Nephron progenitor cell (in vitro differentiated cells): ENCODE data around the gene NR1I2.

ENCODE experiments used
- DNase-seq: peaks from one replicate; pipeline ENCODE4 v3.0.0; 2021
- H3K27ac Mint-ChIP-seq: 2 replicates; pipeline ENCODE4 v1.8.0; 2021; ENCODE audit warnings: mild to moderate bottlenecking, moderate library complexity, mixed read lengths
- H3K27me3 Mint-ChIP-seq: 2 replicates; pipeline ENCODE4 v1.8.0; 2021; ENCODE audit warnings: mild to moderate bottlenecking, low read depth, mixed read lengths; ENCODE audit not compliant: poor library complexity
- H3K36me3 Mint-ChIP-seq: 2 replicates; pipeline ENCODE4 v1.8.0; 2021; ENCODE audit warnings: low read depth, mixed read lengths
- H3K4me1 Mint-ChIP-seq: 2 replicates; pipeline ENCODE4 v1.8.0; 2021; ENCODE audit warnings: mixed read lengths
- H3K4me3 Mint-ChIP-seq: 2 replicates; pipeline ENCODE4 v1.8.0; 2021; ENCODE audit warnings: mild to moderate bottlenecking, moderate library complexity, mixed read lengths
- H3K9me3 Mint-ChIP-seq: 2 replicates; pipeline ENCODE4 v1.8.0; 2021; ENCODE audit warnings: mild to moderate bottlenecking, moderate library complexity, mixed read lengths
- CTCF ChIP-seq: fragments of 200-600 bp; sonication (generic); IDR thresholded peaks from 2 replicates; pipeline ENCODE4 v1.5.0; 2021; ENCODE audit warnings: antibody characterized with exemption

The NR1I2 gene

GRCh38 chr3:119792270-119792669 is 10.4 kb downstream of the NR1I2 start:
- H3K4me1 Mint-ChIP-seq = peaks cover 25% of the 10 kb centered on the region
- no peak for DNase-seq
- peaks cover 4% of the 10 kb centered on the region for H3K9me3 Mint-ChIP-seq
- TF ChIP-seq CTCF = no peak
- H3K27ac Mint-ChIP-seq = no peak overlapping the region
- H3K27me3 Mint-ChIP-seq = peaks cover 10% of the 10 kb centered on the region
- H3K4me3 Mint-ChIP-seq = no peak overlapping the region
- no peaks in the 10 kb centered on the region for H3K36me3 Mint-ChIP-seq

GRCh38 chr3:119794401-119794800 is 12.5 kb downstream of the NR1I2 start:
- H3K4me3 Mint-ChIP-seq = no peak overlapping the region
- H3K27me3 Mint-ChIP-seq = peaks cover 10% of the 10 kb centered on the region
- TF ChIP-seq CTCF = no peak
- no peaks in the 10 kb centered on the region for H3K36me3 Mint-ChIP-seq
- no peak overlapping the region for H3K27ac Mint-ChIP-seq
- DNase-seq = no peak
- H3K4me1 Mint-ChIP-seq = peaks cover 25% of the 10 kb centered on the region
- H3K9me3 Mint-ChIP-seq = peaks cover 4% of the 10 kb centered on the region

- Mint-ChIP-seq H3K9me3 (peaks cover 1% of the 10 kb centered on the region), H3K27me3 (peaks cover 8% of the 10 kb centered on the region)
Measured at GRCh38 chr3:119794971-119795612, 13.2 kb downstream of the NR1I2 start.

GRCh38 chr3:119795849-119796248 is 13.9 kb downstream of the NR1I2 start:
- H3K36me3 Mint-ChIP-seq = no peaks in the 10 kb centered on the region
- DNase-seq = no peak
- no peak overlapping the region for H3K27ac Mint-ChIP-seq
- H3K27me3 Mint-ChIP-seq = peaks cover 9% of the 10 kb centered on the region
- H3K9me3 Mint-ChIP-seq = no peaks in the 10 kb centered on the region
- no peak overlapping the region for H3K4me3 Mint-ChIP-seq
- H3K4me1 Mint-ChIP-seq = peaks cover 25% of the 10 kb centered on the region
- TF ChIP-seq CTCF = no peak

More at GRCh38 chr3:119794971-119795612, 13.2 kb downstream of the NR1I2 start:
- no peak overlapping the region for H3K27ac Mint-ChIP-seq
- no peak for TF ChIP-seq CTCF
- peaks cover 25% of the 10 kb centered on the region for H3K4me1 Mint-ChIP-seq
- DNase-seq = peak; percentile 12
- no peaks in the 10 kb centered on the region for H3K36me3 Mint-ChIP-seq
- H3K4me3 Mint-ChIP-seq = no peak overlapping the region

GRCh38 chr3:119796368-119796767 is 14.5 kb downstream of the NR1I2 start:
- Mint-ChIP-seq H3K36me3 (no peaks in the 10 kb centered on the region), H3K4me1 (peaks cover 25% of the 10 kb centered on the region), H3K27me3 (peaks cover 9% of the 10 kb centered on the region), H3K4me3 (no peak overlapping the region), H3K9me3 (no peaks in the 10 kb centered on the region), H3K27ac (no peak overlapping the region)
- DNase-seq = no peak
- TF ChIP-seq CTCF = no peak

- DNase-seq = no peak
- no peak overlapping the region for H3K27ac Mint-ChIP-seq
- peaks cover 25% of the 10 kb centered on the region for H3K4me1 Mint-ChIP-seq
- no peak overlapping the region for H3K4me3 Mint-ChIP-seq
- no peaks in the 10 kb centered on the region for H3K36me3 Mint-ChIP-seq
- TF ChIP-seq CTCF = no peak
- H3K27me3 Mint-ChIP-seq = peaks cover 9% of the 10 kb centered on the region
- H3K9me3 Mint-ChIP-seq = no peaks in the 10 kb centered on the region
Measured at GRCh38 chr3:119796785-119797184, 14.9 kb downstream of the NR1I2 start.
